Left ventricle myocardium inferior (tissue), 1 donor: Measurements from ENCODE around the gene SSBP3. TPM values are rescaled to one million over a fixed set of nuclear protein-coding genes. Genes with fewer than 3 reads are reported as not detected.

Experiments
- DNase-seq: peaks from one replicate; pipeline ENCODE4 v3.0.0-alpha.2; 2020
- H3K27ac ChIP-seq: fragments of 200-600 bp; replicated peaks from 2 replicates; pipeline ENCODE4 v1.8.0; 2021
- H3K27me3 ChIP-seq: fragments of 200-600 bp; 2 replicates; pipeline ENCODE4 v1.8.0; 2021; ENCODE audit warnings: low read depth
- H3K36me3 ChIP-seq: fragments of 200-600 bp; 2 replicates; pipeline ENCODE4 v1.8.0; 2021
- H3K4me1 ChIP-seq: fragments of 200-600 bp; 2 replicates; pipeline ENCODE4 v1.8.0; 2021
- H3K4me3 ChIP-seq: fragments of 200-600 bp; 2 replicates; pipeline ENCODE4 v1.8.0; 2021; ENCODE audit warnings: mild to moderate bottlenecking, moderate library complexity
- H3K9me3 ChIP-seq: fragments of 200-600 bp; replicated peaks from 2 replicates; pipeline ENCODE4 v1.8.0; 2021
- CTCF ChIP-seq: fragments of 200-600 bp; IDR thresholded peaks from 2 replicates; pipeline ENCODE4 v1.8.0; 2021; ENCODE audit warnings: antibody characterized with exemption, mild to moderate bottlenecking, borderline replicate concordance
- intact Hi-C: fragments of 100-400 bp; cut with micrococcal nuclease; formaldehyde crosslinking; loops from one replicate; pipeline ENCODE4 v1.11.0; 2022
- total RNA-seq: library from RNA; stranded (reverse); fragmentation: NEBNext Ultra II Directional; extraction: Animal tissue kit (Norgen Biotek cat#: 25700); gene quantifications from one replicate; pipeline ENCODE4 v1.2.1, GENCODE V29; 2021
- donor health status: DM: no; HTN: yes; CAD: no; lungs with severe emphysema.

SSBP3 gene
- total RNA-seq, 1 donor from 2014 or later = 57.7 TPM

- Histone ChIP-seq H3K4me1 (peaks cover 99% of the 10 kb centered on the region), H3K9me3 (no peaks in the 10 kb centered on the region), H3K27me3 (no peaks in the 10 kb centered on the region), H3K4me3 (peak overlapping the region; percentile 49), H3K27ac (peak overlapping the region; percentile 84), H3K36me3 (no peaks in the 10 kb centered on the region)
- TF ChIP-seq CTCF = no peak
- DNase-seq = peak; percentile 58
- intact Hi-C loops = no loop called here
Measured at GRCh38 chr1:54335755-54336108, 70.5 kb downstream of the SSBP3 start.

GRCh38 chr1:54335011-54335754 is 71.0 kb downstream of the SSBP3 start:
- TF ChIP-seq CTCF = no peak
- peak overlapping the region; percentile 49 for H3K4me3 ChIP-seq
- intact Hi-C loops = no loop called here
- H3K9me3 ChIP-seq = no peaks in the 10 kb centered on the region
- H3K36me3 ChIP-seq = no peaks in the 10 kb centered on the region
- no peak for DNase-seq
- H3K27me3 ChIP-seq = no peaks in the 10 kb centered on the region
- peaks cover 99% of the 10 kb centered on the region for H3K4me1 ChIP-seq
- peak overlapping the region; percentile 84 for H3K27ac ChIP-seq

GRCh38 chr1:54332781-54333585 is 73.2 kb downstream of the SSBP3 start:
- DNase-seq = peak; percentile 49
- no peak for TF ChIP-seq CTCF
- H3K4me3 ChIP-seq = no peak overlapping the region
- no peaks in the 10 kb centered on the region for H3K9me3 ChIP-seq
- peak overlapping the region; percentile 61 for H3K27ac ChIP-seq
- H3K36me3 ChIP-seq = no peaks in the 10 kb centered on the region
- peaks cover 100% of the 10 kb centered on the region for H3K4me1 ChIP-seq
- no peaks in the 10 kb centered on the region for H3K27me3 ChIP-seq
- intact Hi-C loops = no loop called here

- peak overlapping the region; percentile 61 for H3K27ac ChIP-seq
- H3K9me3 ChIP-seq = no peaks in the 10 kb centered on the region
- no peaks in the 10 kb centered on the region for H3K36me3 ChIP-seq
- no peaks in the 10 kb centered on the region for H3K27me3 ChIP-seq
- H3K4me3 ChIP-seq = no peak overlapping the region
- H3K4me1 ChIP-seq = peaks cover 100% of the 10 kb centered on the region
- no peak for DNase-seq
- TF ChIP-seq CTCF = no peak
- intact Hi-C loops = no loop called here
Measured at GRCh38 chr1:54331843-54332463, 74.2 kb downstream of the SSBP3 start.

- TF ChIP-seq CTCF = no peak
- Histone ChIP-seq H3K9me3 (no peaks in the 10 kb centered on the region), H3K36me3 (no peaks in the 10 kb centered on the region), H3K4me1 (peaks cover 100% of the 10 kb centered on the region), H3K27ac (peak overlapping the region; percentile 61), H3K27me3 (no peaks in the 10 kb centered on the region), H3K4me3 (no peak overlapping the region)
- DNase-seq = no peak
- intact Hi-C loops = no loop called here
Measured at GRCh38 chr1:54331091-54331772, 75.0 kb downstream of the SSBP3 start.
